HUES6 (cell line): ENCODE data around the gene TBC1D2B.
"Not testable (repeated sequence)": the region's sequence is repeated elsewhere in the genome, so short reads cannot be mapped to it uniquely, and the experiment has no call there.

Experiments used
- H3K27ac ChIP-seq: 2 replicates; pipeline ENCODE4 v1.7.0; 2013; ENCODE audit warnings: low read depth, mild to moderate bottlenecking, low read length, inconsistent platforms
- H3K27me3 ChIP-seq: 2 replicates; pipeline ENCODE4 v1.6.1; 2013; ENCODE audit warnings: low read length; ENCODE audit not compliant: control insufficient read depth, insufficient read depth
- H3K36me3 ChIP-seq: 2 replicates; pipeline ENCODE4 v1.6.1; 2013; ENCODE audit warnings: low read length; ENCODE audit not compliant: control insufficient read depth, insufficient read depth
- H3K4me1 ChIP-seq: 2 replicates; pipeline ENCODE4 v1.6.1; 2013; ENCODE audit warnings: low read length; ENCODE audit not compliant: control insufficient read depth, insufficient read depth
- H3K4me3 ChIP-seq: 2 replicates; pipeline ENCODE4 v1.5.1; 2013; ENCODE audit warnings: low read depth, low read length
- H3K9ac ChIP-seq: one replicate; pipeline ENCODE4 v1.6.1; 2013; ENCODE audit warnings: mild to moderate bottlenecking, low read length
- H3K9me3 ChIP-seq: 2 replicates; pipeline ENCODE4 v1.6.1; 2013; ENCODE audit warnings: low read depth, low read length; ENCODE audit not compliant: control insufficient read depth, insufficient read depth

Gene TBC1D2B

DNA sequence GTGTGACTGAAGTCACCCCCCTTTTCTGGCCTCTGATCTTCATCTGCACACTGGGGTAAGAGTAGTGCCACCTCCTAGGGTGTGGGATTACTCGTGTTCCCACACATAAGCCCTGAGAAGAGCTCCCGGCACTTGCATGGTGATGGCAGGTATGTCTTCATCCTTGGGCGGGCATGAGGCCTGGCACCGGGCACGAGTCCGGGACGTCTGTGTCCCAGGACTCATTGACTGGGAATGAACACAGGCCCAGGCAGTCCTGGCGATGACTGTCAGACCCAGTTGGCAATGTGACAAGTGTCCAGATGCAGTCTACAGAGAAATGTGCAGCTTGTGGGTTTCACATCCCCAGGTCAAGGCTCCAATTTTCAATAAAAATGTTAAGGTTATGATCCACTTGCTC is 78.9 kb downstream of the TBC1D2B start:
- H3K9me3 ChIP-seq: no peaks in the 10 kb centered on the region
- no peak overlapping the region for H3K9ac ChIP-seq
- H3K27me3 ChIP-seq: no peaks in the 10 kb centered on the region
- H3K4me1 ChIP-seq: peaks cover 4% of the 10 kb centered on the region; the same call in 1 of the 2 replicates
- H3K36me3 ChIP-seq: peaks cover 13% of the 10 kb centered on the region
- H3K4me3 ChIP-seq: no peak overlapping the region
- H3K27ac ChIP-seq: no peak overlapping the region

DNA sequence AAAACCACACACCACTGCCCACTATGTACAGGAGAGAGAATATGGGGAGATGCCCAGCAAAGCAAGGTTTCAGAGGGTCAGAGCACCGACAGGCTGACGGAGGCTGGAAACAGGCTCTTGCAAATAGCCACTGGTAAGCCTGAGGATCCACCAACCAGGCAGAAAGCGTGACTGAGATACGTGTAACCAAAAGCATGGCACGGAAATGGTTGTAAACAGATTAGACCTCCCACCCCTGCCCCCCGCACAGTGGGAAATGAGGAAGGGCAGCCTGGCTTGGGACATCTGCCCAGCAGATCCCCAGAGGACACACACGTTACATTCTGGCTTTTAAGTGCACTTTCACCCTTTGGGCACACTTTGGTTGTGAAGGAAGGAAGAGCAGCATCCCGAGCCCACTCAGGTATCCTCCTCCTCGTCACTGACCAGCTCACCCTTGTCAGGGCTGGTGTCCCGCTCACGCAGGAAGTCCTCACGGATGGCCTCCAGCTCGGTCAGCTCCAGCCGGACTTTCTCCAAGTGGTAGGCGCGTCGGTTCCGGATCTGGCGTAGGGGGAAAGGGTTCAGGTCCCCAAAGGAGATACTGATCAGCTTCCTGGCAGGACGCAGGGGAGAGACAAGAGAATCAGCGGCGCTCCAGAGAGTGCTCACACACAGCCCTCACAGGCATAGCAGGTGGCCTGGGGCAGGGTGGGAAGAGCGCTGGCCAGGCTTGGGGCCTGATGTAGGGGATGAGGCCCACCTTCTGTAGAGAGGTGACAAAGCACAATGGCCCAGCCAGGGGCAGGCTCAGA is 79.6 kb downstream of the TBC1D2B start:
- H3K36me3 ChIP-seq: peaks cover 12% of the 10 kb centered on the region
- not testable (repeated sequence) for H3K4me1 ChIP-seq, H3K27me3 ChIP-seq

GRCh38 chr15:77997221-77997620 is 80.3 kb downstream of the TBC1D2B start:
- H3K9ac ChIP-seq, H3K4me1 ChIP-seq: not testable (repeated sequence)

More for the DNA sequence above, 79.6 kb downstream of the TBC1D2B start:
- H3K9ac ChIP-seq, H3K4me3 ChIP-seq, H3K9me3 ChIP-seq, H3K27ac ChIP-seq: not testable (repeated sequence)

DNA sequence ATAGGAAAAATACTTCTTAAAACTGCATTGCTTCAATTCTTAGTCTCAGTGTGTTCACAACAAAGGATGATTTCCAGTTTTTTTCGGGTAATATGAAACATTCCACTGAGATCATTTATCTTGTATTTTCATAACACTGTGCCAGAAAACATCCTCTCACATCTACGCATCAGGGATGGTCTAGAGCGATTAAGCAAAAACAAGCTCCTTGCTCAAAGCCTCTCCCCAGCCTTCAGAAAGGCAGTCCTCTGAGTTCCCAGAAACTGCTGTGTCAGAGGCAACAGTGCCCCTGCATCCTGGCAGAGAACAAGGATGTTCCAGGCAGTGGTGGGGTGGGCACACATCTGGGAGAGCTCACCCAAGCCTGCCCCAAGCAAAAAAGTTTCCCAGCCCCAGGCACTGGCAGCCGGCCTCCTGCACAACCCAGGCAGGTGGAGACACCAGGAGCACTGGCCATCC is 80.8 kb downstream of the TBC1D2B start:
- not testable (repeated sequence) for H3K9me3 ChIP-seq

More at GRCh38 chr15:77997221-77997620, 80.3 kb downstream of the TBC1D2B start:
- H3K27ac ChIP-seq, H3K9me3 ChIP-seq, H3K27me3 ChIP-seq, H3K36me3 ChIP-seq, H3K4me3 ChIP-seq: not testable (repeated sequence)

DNA sequence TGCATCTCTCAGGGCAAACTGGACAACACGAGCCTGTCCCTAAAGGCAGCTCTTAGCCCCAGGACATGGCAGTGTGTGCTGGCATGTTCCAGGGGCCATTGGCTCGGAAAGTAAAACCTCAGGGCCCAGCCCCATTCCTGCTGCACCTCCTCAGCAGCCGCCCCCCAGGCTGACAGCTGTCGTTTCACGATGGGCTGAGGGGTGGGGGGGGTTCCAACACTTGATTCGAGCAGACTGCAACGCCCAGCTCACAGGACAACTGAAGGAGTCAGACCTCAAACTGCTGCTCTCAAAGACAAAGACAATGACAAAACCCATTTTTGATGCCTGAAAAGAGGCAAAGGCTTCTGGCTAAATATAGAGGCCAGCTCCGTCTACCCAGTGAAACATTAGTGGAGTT is 81.3 kb downstream of the TBC1D2B start:
- not testable (repeated sequence) for H3K9ac ChIP-seq, H3K27ac ChIP-seq, H3K4me1 ChIP-seq, H3K4me3 ChIP-seq, H3K36me3 ChIP-seq, H3K9me3 ChIP-seq, H3K27me3 ChIP-seq

More for the DNA sequence above, 80.8 kb downstream of the TBC1D2B start:
- not testable (repeated sequence) for H3K9ac ChIP-seq, H3K4me1 ChIP-seq, H3K27me3 ChIP-seq, H3K36me3 ChIP-seq, H3K27ac ChIP-seq, H3K4me3 ChIP-seq

GRCh38 chr15:77995537-77995918 is 82.0 kb downstream of the TBC1D2B start:
- H3K4me1 ChIP-seq: peaks cover 10% of the 10 kb centered on the region; the same call in 1 of the 2 replicates
- H3K27ac ChIP-seq: not testable (repeated sequence)

GRCh38 chr15:77994893-77995536 is 82.5 kb downstream of the TBC1D2B start:
- H3K4me3 ChIP-seq, H3K27ac ChIP-seq, H3K9me3 ChIP-seq, H3K36me3 ChIP-seq, H3K9ac ChIP-seq, H3K27me3 ChIP-seq: not testable (repeated sequence)
- peaks cover 15% of the 10 kb centered on the region; the same call in 1 of the 2 replicates for H3K4me1 ChIP-seq

More at GRCh38 chr15:77995537-77995918, 82.0 kb downstream of the TBC1D2B start:
- H3K9me3 ChIP-seq, H3K9ac ChIP-seq, H3K36me3 ChIP-seq, H3K4me3 ChIP-seq, H3K27me3 ChIP-seq: not testable (repeated sequence)

GRCh38 chr15:77993970-77994693 is 83.4 kb downstream of the TBC1D2B start:
- H3K9me3 ChIP-seq, H3K36me3 ChIP-seq: not testable (repeated sequence)
- peaks cover 17% of the 10 kb centered on the region; the same call in 1 of the 2 replicates for H3K4me1 ChIP-seq

DNA sequence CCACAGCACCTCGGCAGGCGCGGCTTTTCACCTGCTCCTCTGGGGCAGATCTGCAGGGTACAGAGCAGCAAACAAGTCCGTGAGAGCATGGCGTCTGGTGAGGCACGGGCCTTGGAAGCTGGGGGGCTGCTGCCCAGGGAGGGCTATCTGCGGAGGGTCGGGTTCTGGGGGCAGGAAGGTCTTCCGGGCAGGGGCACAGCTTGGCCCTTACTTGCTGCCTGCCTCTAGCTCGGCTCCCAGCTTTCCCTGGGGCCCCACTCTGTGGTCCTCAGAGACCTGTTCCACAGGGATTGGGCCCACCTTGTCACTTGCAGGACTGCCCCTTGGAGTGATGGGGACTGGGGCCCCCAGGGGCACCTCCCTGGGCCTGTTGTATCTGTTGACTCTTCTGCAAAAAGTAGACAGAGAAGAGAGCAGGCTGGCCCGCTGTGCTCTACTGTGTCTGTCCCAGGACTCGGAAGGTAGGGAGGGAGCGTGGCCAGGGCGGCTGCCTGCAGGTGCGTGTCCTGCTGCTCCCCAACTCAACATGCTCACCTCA is 84.1 kb downstream of the TBC1D2B start:
- Histone ChIP-seq H3K27me3 (no peaks in the 10 kb centered on the region), H3K4me3 (no peak overlapping the region), H3K4me1 (peaks cover 17% of the 10 kb centered on the region; the same call in 1 of the 2 replicates), H3K9me3 (no peaks in the 10 kb centered on the region), H3K9ac (no peak overlapping the region), H3K36me3 (peaks cover 2% of the 10 kb centered on the region; the same call in 1 of the 2 replicates), H3K27ac (no peak overlapping the region)

More at GRCh38 chr15:77993970-77994693, 83.4 kb downstream of the TBC1D2B start:
- H3K9ac ChIP-seq, H3K27ac ChIP-seq, H3K4me3 ChIP-seq, H3K27me3 ChIP-seq: not testable (repeated sequence)

GRCh38 chr15:77992356-77993222 is 84.9 kb downstream of the TBC1D2B start:
- Histone ChIP-seq H3K4me1 (peaks cover 18% of the 10 kb centered on the region; the same call in 1 of the 2 replicates), H3K4me3 (no peak overlapping the region)

More at GRCh38 chr15:77992356-77993222, 84.9 kb downstream of the TBC1D2B start:
- Histone ChIP-seq H3K9me3 (no peaks in the 10 kb centered on the region), H3K27me3 (no peaks in the 10 kb centered on the region), H3K9ac (no peak overlapping the region), H3K36me3 (no peaks in the 10 kb centered on the region; the same call in 1 of the 2 replicates), H3K27ac (no peak overlapping the region)
